Gastrocnemius medialis (tissue), 4 donors: ENCODE data around the gene RPP25L. TPM values are rescaled to one million over a fixed set of nuclear protein-coding genes. Genes with fewer than 3 reads are reported as not detected.

Experiments
- ATAC-seq, 2 donors: fragments of 150-250 bp; one replicate each; pipeline ENCODE4 v1.9.1; 2016
- DNase-seq, 2 donors: peaks; one replicate each; pipeline ENCODE4 v3.0.0-alpha.2; 2019
- H3K27ac ChIP-seq, 4 donors: fragments of 200-600 bp; sonication (generic); 1 replicate in 1 of 4; 2 replicates in 3 of 4; pipeline ENCODE4 v1.5.1; 2016 to 2018; ENCODE audit warnings: mild to moderate bottlenecking in 2 of 4, moderate library complexity in 1 of 4
- H3K27me3 ChIP-seq, 3 donors: fragments of 200-600 bp; sonication (generic) in 2 of 3; 1 replicate in 1 of 3; 2 replicates in 2 of 3; pipeline versions ENCODE4 v1.5.1 to v1.6.0; 2016 to 2019; ENCODE audit warnings: mild to moderate bottlenecking in 1 of 3, moderate library complexity in 1 of 3
- H3K36me3 ChIP-seq, 2 donors: fragments of 200-600 bp; sonication (generic) in 1 of 2; one replicate each; pipeline ENCODE4 v1.5.1; 2017 to 2018
- H3K4me1 ChIP-seq, 2 donors: fragments of 200-600 bp; sonication (generic) in 1 of 2; one replicate each; pipeline ENCODE4 v1.5.1; 2016 to 2017; ENCODE audit warnings: mild to moderate bottlenecking in 2 of 2
- H3K4me3 ChIP-seq, 4 donors: fragments of 200-600 bp; sonication (generic) in 3 of 4; 1 replicate in 1 of 4; 2 replicates in 3 of 4; pipeline ENCODE4 v1.5.1; 2016 to 2019; ENCODE audit warnings: mild to moderate bottlenecking in 2 of 4
- H3K9me3 ChIP-seq, 3 donors: fragments of 200-600 bp; sonication (generic) in 2 of 3; 1 replicate in 1 of 3; 2 replicates in 2 of 3; pipeline ENCODE4 v1.5.1; 2016 to 2019
- CTCF ChIP-seq, 5 experiments: fragments of 450-650 bp in 3 of 5; fragments of 200-600 bp in 2 of 5; sonication (generic) in 2 of 5; IDR thresholded peaks in 4 of 5; conservative IDR thresholded peaks in 1 of 5; 1 replicate in 4 of 5; 2 replicates in 1 of 5; pipeline ENCODE4 v1.5.1; 2016 to 2019; ENCODE audit warnings: antibody characterized with exemption in 5 of 5, mild to moderate bottlenecking in 3 of 5, moderate library complexity in 3 of 5
- POLR2A ChIP-seq, 2 donors: fragments of 450-650 bp; IDR thresholded peaks; one replicate each; pipeline ENCODE4 v1.6.1; 2017; ENCODE audit warnings: antibody characterized with exemption in 2 of 2, mild to moderate bottlenecking in 2 of 2, moderate library complexity in 2 of 2
- in situ Hi-C, 4 donors: fragments of 200-750 bp; cut with MboI; loops; one replicate each; pipeline versions ENCODE4 v1.15.0 to v1.8.0; 2017; ENCODE audit warnings: low sequenced_read_pairs in 4 of 4
- intact Hi-C: fragments of 100-400 bp; cut with DNase I; formaldehyde crosslinking; loops from one replicate; pipeline ENCODE4 v1.15.1; 2023; ENCODE audit warnings: low total_unique reads
- total RNA-seq, 4 donors: library from RNA; depleted of rRNA; stranded (reverse); fragments of >200 nt; gene quantifications; one replicate each; pipeline versions ENCODE4 v1.1.0 to v1.2.3, GENCODE V29; 2016

Gene RPP25L
- total RNA-seq, 4 donors from 2014 or later: 53.7 to 138 (median 97.2) TPM

- no peaks in the 10 kb centered on the region for H3K27me3 ChIP-seq
- TF ChIP-seq CTCF (IDR thresholded peaks at IDR 0.05 in 4 of 5, conservative IDR thresholded peaks at IDR 0.05 in 1 of 5): no peak
- no peak for TF ChIP-seq POLR2A (IDR thresholded peaks at IDR 0.05)
- no peak for ATAC-seq
- in situ Hi-C loops (loop anchor here in 1 of 4 donors (25.0 kb wide), 1 partner anchor 103 kb away; the partner anchor contains the start of gene ENHO), intact Hi-C loops (no loop called here)
- H3K27ac ChIP-seq: no peak overlapping the region
- H3K4me3 ChIP-seq: no peak overlapping the region
- DNase-seq: no peak
- peaks cover 30 to 32% of the 10 kb centered on the region in 2 donors for H3K4me1 ChIP-seq
- no peaks in the 10 kb centered on the region for H3K9me3 ChIP-seq
- peaks cover 0 to 40% of the 10 kb centered on the region in 2 donors for H3K36me3 ChIP-seq
Measured at GRCh38 chr9:34615132-34615531, 3.2 kb upstream of the RPP25L start.

- Histone ChIP-seq H3K9me3 (no peaks in the 10 kb centered on the region), H3K27me3 (no peaks in the 10 kb centered on the region), H3K27ac (peak overlapping the region; percentile 93 to 98 (median 96)), H3K4me1 (peaks cover 23 to 30% of the 10 kb centered on the region in 2 donors), H3K4me3 (peak overlapping the region; percentile 67 to 89 (median 81)), H3K36me3 (peaks cover 0 to 31% of the 10 kb centered on the region in 2 donors)
- DNase-seq: peak in 1 of 2 donors; percentile 70
- peak; percentile 63 to 69 for ATAC-seq
- TF ChIP-seq POLR2A (IDR thresholded peaks at IDR 0.05) (no peak), CTCF (IDR thresholded peaks at IDR 0.05 in 4 of 5, conservative IDR thresholded peaks at IDR 0.05 in 1 of 5) (peak; percentile 72 to 87 (median 84))
- intact Hi-C loops: loop anchor here (1.0 kb wide), 2 partner anchors 16 to 21 kb away; partner anchors contain the start of gene ARID3C
- in situ Hi-C loops: loop anchor here in 1 of 4 donors (25.0 kb wide), 1 partner anchor 101 kb away; the partner anchor contains the start of gene ENHO
Measured at GRCh38 chr9:34612788-34613390, 992 bp upstream of the RPP25L start.

- TF ChIP-seq CTCF (IDR thresholded peaks at IDR 0.05 in 4 of 5, conservative IDR thresholded peaks at IDR 0.05 in 1 of 5): no peak
- no peak for TF ChIP-seq POLR2A (IDR thresholded peaks at IDR 0.05)
- in situ Hi-C loops (loop anchor here in 1 of 4 donors (25.0 kb wide), 1 partner anchor 99 kb away; the partner anchor contains the start of gene ENHO), intact Hi-C loops (no loop called here)
- Histone ChIP-seq H3K36me3 (peaks cover 0 to 16% of the 10 kb centered on the region in 2 donors), H3K27me3 (no peaks in the 10 kb centered on the region), H3K4me3 (peak overlapping the region; percentile 67 to 89 (median 81)), H3K9me3 (no peaks in the 10 kb centered on the region), H3K4me1 (peaks cover 23 to 30% of the 10 kb centered on the region in 2 donors), H3K27ac (peak overlapping the region; percentile 93 to 98 (median 96))
- ATAC-seq (peak; percentile 39 to 51), DNase-seq (peak in 1 of 2 donors; percentile 42)
Measured at GRCh38 chr9:34611251-34611810, 566 bp downstream of the RPP25L start.

DNA sequence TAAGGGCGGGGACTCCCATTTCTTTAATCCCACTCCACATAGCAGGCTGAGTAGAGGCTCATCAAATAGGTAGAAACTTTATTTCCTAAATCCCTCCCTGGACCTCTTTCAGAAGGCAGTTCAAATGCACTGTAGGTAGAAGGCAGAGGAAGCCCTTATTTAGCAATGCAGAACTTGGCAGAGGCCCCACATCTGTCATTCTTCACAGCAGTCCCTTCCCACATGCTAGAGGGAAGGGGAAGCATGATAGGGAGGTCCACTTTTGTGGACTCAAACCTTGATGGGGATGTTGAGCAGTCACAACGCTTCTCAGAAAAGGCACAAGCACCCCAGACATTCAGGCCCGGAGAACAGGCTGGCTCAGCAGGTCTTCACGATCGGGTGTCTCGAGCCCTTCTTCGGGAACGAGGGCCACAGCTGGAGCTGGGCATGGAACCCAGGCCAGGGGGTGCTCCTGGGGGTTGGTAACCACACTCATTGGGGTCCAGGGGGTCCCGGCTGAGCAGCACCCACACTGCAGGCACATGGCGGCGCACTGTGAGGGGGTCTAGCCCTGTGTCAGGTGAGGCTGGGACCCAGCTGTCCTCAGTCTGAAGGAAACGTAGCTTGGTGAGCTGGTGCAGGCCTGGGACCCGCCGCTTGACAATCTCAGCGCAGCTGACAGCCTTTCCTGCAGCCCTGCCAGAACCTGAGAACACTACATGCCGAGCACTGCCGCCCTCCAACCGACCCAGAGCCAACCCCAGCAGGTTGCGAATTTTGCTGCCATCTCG, 1.3 kb downstream of the RPP25L start:
- H3K4me3 ChIP-seq: peak overlapping the region; percentile 67 to 89 (median 81)
- DNase-seq (peak in 1 of 2 donors; percentile 55), ATAC-seq (peak; percentile 15 to 48)
- peak overlapping the region; percentile 93 to 98 (median 96) for H3K27ac ChIP-seq
- no peaks in the 10 kb centered on the region for H3K27me3 ChIP-seq
- no peaks in the 10 kb centered on the region for H3K9me3 ChIP-seq
- in situ Hi-C loops (loop anchor here in 1 of 4 donors (25.0 kb wide), 1 partner anchor 98 kb away; the partner anchor contains the start of gene ENHO), intact Hi-C loops (no loop called here)
- peaks cover 23 to 30% of the 10 kb centered on the region in 2 donors for H3K4me1 ChIP-seq
- no peak for TF ChIP-seq POLR2A (IDR thresholded peaks at IDR 0.05)
- no peak for TF ChIP-seq CTCF (IDR thresholded peaks at IDR 0.05 in 4 of 5, conservative IDR thresholded peaks at IDR 0.05 in 1 of 5)
- peaks cover 0 to 10% of the 10 kb centered on the region in 2 donors for H3K36me3 ChIP-seq
